ENCODE results near the gene CACNA1C. TPM values are rescaled to one million over a fixed set of nuclear protein-coding genes. Genes with fewer than 3 reads are reported as not detected.
A peak's percentile ranks its signal among the peaks of the same experiment; 100 is the strongest.

CACNA1C gene
- total RNA-seq, 2 experiments from 2014 or later, result 0.69 to 1.4 TPM

DNA sequence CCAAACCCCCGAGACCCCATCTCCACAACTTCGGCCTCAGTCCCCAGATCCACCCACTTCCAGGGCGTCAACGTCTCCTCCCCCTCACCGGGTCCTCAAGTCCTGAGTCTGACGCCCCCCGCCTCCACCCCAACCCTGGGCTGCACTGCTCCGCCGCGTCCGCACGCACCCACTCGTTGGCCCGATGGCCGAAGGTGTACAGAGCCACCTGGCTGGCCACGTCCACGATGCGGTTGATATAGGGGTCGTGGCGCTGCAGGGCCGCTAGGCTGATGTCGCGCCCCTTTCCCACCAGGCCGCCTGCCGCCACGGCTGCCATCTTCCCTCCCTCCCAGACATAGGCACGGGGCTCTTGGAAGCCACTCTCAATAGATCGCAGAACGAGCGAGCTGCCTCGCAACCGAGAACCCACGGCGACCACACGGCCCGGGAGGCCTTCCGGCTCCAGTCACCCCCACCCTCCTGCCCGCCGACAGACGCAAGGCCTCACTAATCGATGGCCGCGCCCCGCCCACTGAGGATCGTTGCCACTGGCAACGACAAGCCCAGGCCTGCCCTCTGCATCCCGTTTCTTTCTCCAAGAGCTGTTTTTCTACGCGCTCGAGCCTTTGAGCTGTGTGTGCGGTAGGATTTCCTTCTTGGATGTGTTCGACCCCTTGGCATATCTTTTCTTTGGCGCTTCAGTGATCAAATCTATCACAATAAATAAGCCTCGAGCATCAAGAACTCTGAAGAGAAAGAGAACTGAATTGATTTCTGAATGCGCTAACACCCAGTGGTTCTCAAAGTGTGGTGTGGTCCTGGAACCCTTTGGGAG, 48.5 kb upstream of the CACNA1C start, which contains the start of gene DCP1B:
TSS of gene DCP1B (minus strand) at position 345 of the 817 bp plus-strand sequence. CDS start at position 319, 26 bp downstream.
- peaks cover 16% of the 10 kb centered on the region for H3K4me1 ChIP-seq (ENCODE audit: insufficient read depth, low read length, poor library complexity, severe bottlenecking)
- peak within 1 kb of the TSS; percentile 77 for H3K4me3 ChIP-seq (ENCODE audit: low read depth, low read length, poor library complexity, severe bottlenecking)
- BruUV-seq (replicated peaks), result no TSS peak
- H3K27ac ChIP-seq (ENCODE audit: low read depth, low read length, poor library complexity, severe bottlenecking), result peak within 1 kb of the TSS; percentile 54
- ChIA-PET POLR2A (interaction anchor here (0.5 to 1.3 kb wide), 3 partner anchors 10 to 1720 kb away, joined by 3 to 4 read pairs (median 3); no protein-coding TSS in a partner anchor), CTCF (ENCODE audit: unreplicated experiment) (no interaction called here)
- H3K4me2 ChIP-seq (ENCODE audit: low read length), result peak within 1 kb of the TSS; percentile 86
- TF ChIP-seq CTCF (conservative IDR thresholded peaks at IDR 0.05; ENCODE audit: low read length) (no peak), EZH2phosphoT487 (IDR thresholded peaks at IDR 0.05; ENCODE audit: borderline replicate concordance, low read depth, low read length) (no peak)
- no peaks in the 10 kb centered on the region for H3K9me2 ChIP-seq (ENCODE audit: insufficient read depth, low read length)
- intact Hi-C loops (cut with micrococcal nuclease; ENCODE audit: unreplicated experiment), result no loop called here
- DNase-seq (ENCODE audit: low spot score), result peak; percentile 94
- H3K36me3 ChIP-seq (ENCODE audit: insufficient read depth, low read length), result no peaks in the 10 kb centered on the region
- no peaks in the 10 kb centered on the region for H3K9me3 ChIP-seq (ENCODE audit: low read length)
- H3K79me2 ChIP-seq (ENCODE audit: insufficient read depth, low read depth, low read length), result peaks cover 20% of the 10 kb centered on the region
- no peaks in the 10 kb centered on the region for H4K20me1 ChIP-seq (ENCODE audit: insufficient read depth, low read length)
- peak within 1 kb of the TSS; percentile 80; the same call in 1 of the 2 replicates for H2AFZ ChIP-seq (ENCODE audit: low read length)

DNA sequence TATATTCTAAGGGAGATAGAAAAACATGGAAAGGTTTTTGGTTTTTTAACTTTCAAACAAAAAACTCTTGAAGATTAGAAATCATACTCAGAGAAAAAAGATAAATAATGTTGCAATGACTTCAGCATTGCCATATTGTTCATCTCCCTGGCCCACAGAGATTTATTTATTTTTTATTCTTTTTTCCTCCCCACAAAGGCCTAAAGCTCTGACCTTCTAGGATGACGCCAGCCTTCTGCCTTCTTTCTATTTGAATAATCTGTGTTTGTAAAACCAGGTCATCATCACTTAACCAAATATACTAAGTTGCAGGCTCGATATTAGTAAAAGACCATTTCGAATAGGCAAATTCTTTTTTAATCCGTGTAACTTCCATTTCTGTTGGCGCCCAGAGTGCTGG, 44.1 kb upstream of the CACNA1C start:
- no peak for DNase-seq (ENCODE audit: low spot score)
- H4K20me1 ChIP-seq (ENCODE audit: insufficient read depth, low read length), result no peaks in the 10 kb centered on the region
- no peaks in the 10 kb centered on the region for H3K36me3 ChIP-seq (ENCODE audit: insufficient read depth, low read length)
- BruUV-seq (replicated peaks), result no TSS peak
- CTCF ChIA-PET (ENCODE audit: unreplicated experiment), result no interaction called here
- TF ChIP-seq CTCF (conservative IDR thresholded peaks at IDR 0.05; ENCODE audit: low read length) (no peak), EZH2phosphoT487 (IDR thresholded peaks at IDR 0.05; ENCODE audit: borderline replicate concordance, low read depth, low read length) (no peak)
- H3K9me2 ChIP-seq (ENCODE audit: insufficient read depth, low read length), result no peaks in the 10 kb centered on the region
- H3K4me1 ChIP-seq (ENCODE audit: insufficient read depth, low read length, poor library complexity, severe bottlenecking), result peaks cover 4% of the 10 kb centered on the region
- peaks cover 1% of the 10 kb centered on the region; the same call in 1 of the 2 replicates for H3K79me2 ChIP-seq (ENCODE audit: insufficient read depth, low read depth, low read length)
- H3K27ac ChIP-seq (ENCODE audit: low read depth, low read length, poor library complexity, severe bottlenecking), result no peak overlapping the region
- POLR2A ChIA-PET, result no interaction called here
- intact Hi-C loops (cut with micrococcal nuclease; ENCODE audit: unreplicated experiment), result no loop called here
- no peak overlapping the region for H2AFZ ChIP-seq (ENCODE audit: low read length)
- no peak overlapping the region for H3K4me2 ChIP-seq (ENCODE audit: low read length)
- H3K9me3 ChIP-seq (ENCODE audit: low read length), result no peaks in the 10 kb centered on the region
- H3K4me3 ChIP-seq (ENCODE audit: low read depth, low read length, poor library complexity, severe bottlenecking), result no peak overlapping the region

GRCh38 chr12:2009623-2010022, 43.2 kb upstream of the CACNA1C start:
- ChIA-PET POLR2A (no interaction called here), CTCF (ENCODE audit: unreplicated experiment) (no interaction called here)
- H3K9me2 ChIP-seq (ENCODE audit: insufficient read depth, low read length), result no peaks in the 10 kb centered on the region

More at GRCh38 chr12:2009623-2010022, 43.2 kb upstream of the CACNA1C start:
- Histone ChIP-seq H3K4me3 (ENCODE audit: low read depth, low read length, poor library complexity, severe bottlenecking) (no peak overlapping the region), H3K79me2 (ENCODE audit: insufficient read depth, low read depth, low read length) (no peaks in the 10 kb centered on the region), H3K27ac (ENCODE audit: low read depth, low read length, poor library complexity, severe bottlenecking) (no peak overlapping the region), H3K4me2 (ENCODE audit: low read length) (no peak overlapping the region), H2AFZ (ENCODE audit: low read length) (no peak overlapping the region), H4K20me1 (ENCODE audit: insufficient read depth, low read length) (no peaks in the 10 kb centered on the region), H3K36me3 (ENCODE audit: insufficient read depth, low read length) (no peaks in the 10 kb centered on the region), H3K9me3 (ENCODE audit: low read length) (no peaks in the 10 kb centered on the region), H3K4me1 (ENCODE audit: insufficient read depth, low read length, poor library complexity, severe bottlenecking) (peaks cover 2% of the 10 kb centered on the region)
- TF ChIP-seq CTCF (conservative IDR thresholded peaks at IDR 0.05; ENCODE audit: low read length), result peak; percentile 58
- TF ChIP-seq EZH2phosphoT487 (IDR thresholded peaks at IDR 0.05; ENCODE audit: borderline replicate concordance, low read depth, low read length), result no peak
- no TSS peak for BruUV-seq (replicated peaks)
- DNase-seq (ENCODE audit: low spot score), result no peak
- intact Hi-C loops (cut with micrococcal nuclease; ENCODE audit: unreplicated experiment), result no loop called here
